Stimulated activated CD4-positive, alpha-beta T cell treated with anti-CD3 and anti-CD28 coated beads, Interleukin-12 subunit alpha, Interleukin-12 subunit beta, amount 100 ng/mL, for 48 hours (primary cell): ENCODE data around the gene ERVFRD-1.

Experiments used
- DNase-seq, 3 donors: peaks; one replicate each; pipeline ENCODE4 v3.0.0-alpha.2; 2020; ENCODE audit warnings: low read depth in 2 of 3, low spot score in 1 of 3

The ERVFRD-1 gene, protein sequence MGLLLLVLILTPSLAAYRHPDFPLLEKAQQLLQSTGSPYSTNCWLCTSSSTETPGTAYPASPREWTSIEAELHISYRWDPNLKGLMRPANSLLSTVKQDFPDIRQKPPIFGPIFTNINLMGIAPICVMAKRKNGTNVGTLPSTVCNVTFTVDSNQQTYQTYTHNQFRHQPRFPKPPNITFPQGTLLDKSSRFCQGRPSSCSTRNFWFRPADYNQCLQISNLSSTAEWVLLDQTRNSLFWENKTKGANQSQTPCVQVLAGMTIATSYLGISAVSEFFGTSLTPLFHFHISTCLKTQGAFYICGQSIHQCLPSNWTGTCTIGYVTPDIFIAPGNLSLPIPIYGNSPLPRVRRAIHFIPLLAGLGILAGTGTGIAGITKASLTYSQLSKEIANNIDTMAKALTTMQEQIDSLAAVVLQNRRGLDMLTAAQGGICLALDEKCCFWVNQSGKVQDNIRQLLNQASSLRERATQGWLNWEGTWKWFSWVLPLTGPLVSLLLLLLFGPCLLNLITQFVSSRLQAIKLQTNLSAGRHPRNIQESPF

DNA sequence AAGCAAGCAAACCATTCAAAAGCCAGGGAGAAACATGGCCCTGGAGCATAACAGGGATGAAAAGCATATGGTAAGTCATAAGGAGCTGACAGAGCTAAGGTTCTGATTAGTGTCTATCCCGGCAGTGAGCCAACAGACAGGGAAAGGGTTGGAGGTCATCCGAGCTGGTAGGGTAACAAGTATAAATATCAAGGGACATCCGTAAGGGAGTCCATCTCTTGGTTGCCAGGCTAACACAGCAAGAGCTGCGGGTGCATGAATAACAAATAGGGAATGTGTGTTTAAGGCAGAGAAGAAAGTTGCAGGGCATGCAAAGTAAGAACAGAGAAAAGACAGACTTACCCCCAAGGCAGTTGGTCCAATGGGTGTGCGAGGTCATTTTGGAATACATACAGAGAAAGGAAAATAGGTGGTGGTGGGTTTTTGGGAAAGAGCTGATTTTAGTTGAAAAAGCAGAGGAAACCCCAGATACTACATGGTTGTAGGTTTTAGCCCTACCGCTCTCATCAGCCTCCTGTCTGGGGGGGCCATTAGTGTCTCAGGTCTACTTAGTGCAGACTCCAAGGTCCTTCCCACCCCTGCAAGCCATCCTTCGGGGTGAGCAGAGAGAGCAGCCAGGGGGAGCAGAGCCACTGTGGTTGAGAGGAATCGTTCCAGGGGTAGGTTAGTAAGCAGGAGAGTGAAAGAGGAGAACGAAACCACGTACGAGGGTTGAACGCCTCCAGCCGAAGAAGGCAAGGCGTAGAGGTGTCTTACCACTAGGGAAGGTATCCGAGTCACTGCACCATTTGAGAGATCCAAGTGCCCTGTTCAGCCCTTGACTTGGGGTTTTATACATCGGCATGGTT is at the start of gene ERVFRD-1:
TSS of gene ERVFRD-1 (minus strand) at position 805 of the 848 bp plus-strand sequence. CDS start 6,415 bp downstream, outside the sequence.
- no peak for DNase-seq

DNA sequence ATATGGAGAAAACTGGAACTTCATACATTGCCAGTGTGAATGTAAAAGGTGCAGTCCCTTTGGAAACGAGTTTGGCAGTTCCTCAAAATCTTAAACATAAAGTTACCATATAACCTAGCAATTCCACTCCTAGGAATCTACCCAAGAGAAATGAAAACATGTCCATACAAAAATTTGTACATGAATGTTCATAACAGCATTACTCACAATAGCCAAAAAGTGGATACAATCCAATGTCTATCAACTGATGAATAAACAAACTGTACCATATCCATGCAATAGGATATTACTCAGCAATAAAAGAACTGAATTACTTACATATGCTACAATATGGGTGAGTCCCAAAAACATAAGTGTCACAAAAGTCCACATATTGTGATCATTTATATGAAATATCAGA is 48.7 kb upstream of the ERVFRD-1 start:
- no peak for DNase-seq

DNA sequence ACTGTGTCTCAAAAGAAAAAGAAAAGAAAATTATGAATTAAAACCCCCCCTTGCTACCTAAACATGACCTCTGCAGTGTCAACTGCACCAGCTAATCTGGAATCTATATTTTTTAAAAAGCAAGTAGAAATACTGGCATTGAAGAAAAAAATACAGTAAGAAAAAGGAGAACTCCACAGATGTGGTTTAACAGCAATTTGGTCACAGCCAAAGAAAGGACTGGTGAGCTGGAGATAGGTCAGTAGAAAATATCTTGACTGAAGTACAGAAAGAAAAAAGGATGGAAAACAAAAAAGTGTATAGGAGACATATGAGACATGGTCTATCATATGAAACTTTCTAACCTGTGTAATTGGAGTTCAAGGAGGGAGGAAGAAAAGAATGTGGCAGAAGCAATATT is 44.1 kb upstream of the ERVFRD-1 start:
- no peak for DNase-seq

- DNase-seq, result no peak
Observed at GRCh38 chr6:11153447-11153846, 41.9 kb upstream of the ERVFRD-1 start.

- no peak for DNase-seq
Observed at GRCh38 chr6:11152581-11152980, 41.1 kb upstream of the ERVFRD-1 start.

GRCh38 chr6:11151488-11151887 is 40.0 kb upstream of the ERVFRD-1 start:
- no peak for DNase-seq

DNA sequence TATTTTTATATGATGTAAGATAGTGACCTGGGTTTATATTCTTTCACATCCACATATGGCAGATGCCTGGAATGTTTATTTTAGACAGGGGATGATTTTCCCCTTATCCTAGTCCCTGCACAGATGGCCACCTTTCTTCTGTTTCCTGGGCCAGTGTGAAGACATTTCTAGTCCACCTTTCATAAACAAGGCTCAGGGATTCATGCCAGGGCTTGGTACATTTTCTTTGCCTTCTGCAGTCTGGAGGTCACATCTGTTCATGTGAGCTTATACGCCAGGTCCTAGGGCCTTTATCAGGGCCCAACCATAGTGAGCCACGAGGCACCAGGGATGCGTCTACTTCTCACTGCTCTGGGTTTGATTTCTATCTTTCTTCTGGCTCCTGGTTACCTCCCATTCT is 38.0 kb upstream of the ERVFRD-1 start:
- DNase-seq, result no peak

DNA sequence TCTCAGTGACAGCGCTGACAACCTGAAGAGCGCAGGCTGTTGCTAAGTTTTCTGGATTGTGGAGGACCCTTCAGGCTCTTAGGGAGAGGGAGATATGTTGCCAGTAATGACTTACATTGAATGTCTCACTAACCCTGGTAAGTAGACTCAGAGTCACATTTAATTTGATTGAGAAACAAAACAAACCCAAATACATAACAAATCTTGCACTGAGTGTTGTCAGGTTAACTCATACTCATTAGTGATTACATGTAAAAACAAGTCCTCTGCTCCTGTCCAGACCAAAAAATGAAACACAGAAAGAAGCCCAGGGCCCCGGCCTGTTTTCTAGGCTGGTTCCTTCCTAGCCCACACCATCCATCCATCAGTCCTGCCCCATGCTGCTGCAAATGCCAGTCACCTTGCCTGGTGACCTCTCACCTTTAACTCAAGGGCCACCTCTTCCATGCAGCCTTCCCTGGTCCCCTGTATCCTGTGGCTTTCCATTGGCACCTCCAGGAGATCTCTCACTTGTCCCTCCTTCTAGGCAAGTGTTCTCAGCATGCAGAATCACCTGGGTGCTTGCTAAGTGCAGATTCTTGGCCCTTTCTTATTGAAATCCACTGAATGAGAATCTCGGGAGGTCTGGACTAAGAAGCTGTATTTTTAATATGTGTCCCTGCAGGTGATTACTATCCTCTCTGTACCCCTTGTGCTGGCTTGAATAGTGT is 34.7 kb upstream of the ERVFRD-1 start:
- no peak for DNase-seq

GRCh38 chr6:11144393-11144851 is 32.9 kb upstream of the ERVFRD-1 start:
- DNase-seq, result peak; percentile 61 to 75 (median 72)

DNA sequence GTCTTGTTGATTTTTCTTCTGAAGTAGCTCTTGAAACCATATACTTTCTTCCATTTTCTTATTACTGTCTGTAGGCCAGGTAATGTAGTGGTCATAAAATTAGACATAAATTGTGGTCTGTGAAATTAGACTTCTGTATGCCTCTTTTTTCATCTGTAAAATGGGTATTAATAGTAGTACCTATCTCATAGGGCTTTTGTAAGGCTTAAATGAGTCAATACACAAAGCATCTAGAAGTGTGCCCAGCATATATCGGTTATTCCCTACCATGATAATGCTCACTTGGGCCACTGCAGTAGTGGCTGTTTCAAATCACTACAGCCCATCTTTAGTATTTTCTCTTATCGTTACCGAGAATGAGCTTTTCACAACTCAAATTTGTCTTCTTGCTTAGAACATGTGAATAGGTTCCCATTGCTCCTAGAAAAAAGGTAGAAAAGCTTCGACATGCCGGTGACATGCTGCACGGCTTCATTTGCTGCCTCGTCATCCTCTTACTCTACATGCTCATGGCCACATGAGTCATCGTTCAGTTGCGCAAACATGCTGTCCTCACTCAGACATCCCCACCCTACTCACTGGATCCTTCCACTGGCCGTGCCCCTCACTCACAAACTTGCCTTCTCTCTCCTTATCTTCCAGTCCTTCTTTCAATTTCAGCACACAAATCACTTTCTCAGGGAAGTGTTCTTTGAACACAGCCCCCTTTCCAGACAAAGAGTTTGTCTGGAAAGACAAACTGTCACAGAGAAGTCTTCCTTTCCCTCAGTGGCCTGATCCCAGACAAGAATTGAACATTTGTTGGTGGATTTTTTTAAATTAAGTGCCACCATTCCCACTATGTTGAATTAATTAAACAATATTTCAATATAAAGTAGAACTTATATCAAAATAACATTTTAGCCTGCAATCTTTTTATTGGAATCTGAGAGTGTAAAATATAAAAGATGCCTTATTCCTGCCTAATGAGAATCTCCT is 32.2 kb upstream of the ERVFRD-1 start:
- DNase-seq, result no peak

- no peak for DNase-seq
Observed at GRCh38 chr6:11142296-11143027, 30.9 kb upstream of the ERVFRD-1 start.

GRCh38 chr6:11141295-11141694 is 29.8 kb upstream of the ERVFRD-1 start:
- no peak for DNase-seq

DNA sequence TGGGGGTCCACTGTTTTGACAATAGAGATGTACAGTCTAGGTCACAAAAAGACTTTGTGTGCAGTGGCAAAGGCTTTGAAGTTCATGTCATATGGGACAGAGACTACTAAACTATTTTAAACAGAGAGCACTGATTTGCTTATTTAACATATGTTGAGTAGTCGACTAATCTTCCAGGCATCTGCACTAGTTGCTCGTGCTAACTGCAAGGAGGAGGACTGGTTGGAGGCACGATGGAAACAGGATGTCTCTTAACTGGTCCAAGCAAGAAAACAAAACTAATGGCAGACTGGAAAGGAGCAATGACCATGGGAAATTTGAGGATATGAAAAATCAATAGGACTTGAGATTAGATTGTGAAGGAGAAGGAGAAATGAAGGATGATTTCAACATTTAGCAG is 28.5 kb upstream of the ERVFRD-1 start:
- no peak for DNase-seq

GRCh38 chr6:11139051-11139960 is 27.8 kb upstream of the ERVFRD-1 start:
- DNase-seq, result no peak

- DNase-seq, result no peak
Observed at GRCh38 chr6:11136809-11137208, 25.3 kb upstream of the ERVFRD-1 start.

GRCh38 chr6:11133281-11133680 is 21.8 kb upstream of the ERVFRD-1 start:
- no peak for DNase-seq

- DNase-seq, result no peak
Observed at GRCh38 chr6:11132194-11132888, 20.8 kb upstream of the ERVFRD-1 start.

GRCh38 chr6:11130605-11131004 is 19.1 kb upstream of the ERVFRD-1 start:
- no peak for DNase-seq
